ENCODE data around the gene FAM117A.
A peak's percentile ranks its signal among the peaks of the same experiment; 100 is the strongest.

The FAM117A gene

GRCh38 chr17:49707246-49707607 is 56.7 kb downstream of the FAM117A start:
- peaks cover 25% of the 10 kb centered on the region for H3K79me2 ChIP-seq (ENCODE audit: insufficient read depth, low read length)
- TF ChIP-seq CTCF (IDR thresholded peaks at IDR 0.05; ENCODE audit: borderline replicate concordance, extremely low read depth, low read length, poor library complexity, severe bottlenecking) (peak; percentile 45), EZH2 (IDR thresholded peaks at IDR 0.05; ENCODE audit: borderline replicate concordance, low read depth, low read length, severe bottlenecking) (no peak)
- H3K27me3 ChIP-seq (ENCODE audit: insufficient read depth, low read length, poor library complexity) = no peaks in the 10 kb centered on the region
- no peak for ATAC-seq (ENCODE audit: insufficient read depth, low read depth)
- no peaks in the 10 kb centered on the region for H3K9me3 ChIP-seq (ENCODE audit: insufficient read depth, low read length, severe bottlenecking)
- H2AFZ ChIP-seq (ENCODE audit: low read depth, low read length) = peak overlapping the region; percentile 82
- peak overlapping the region; percentile 89 for H3K4me2 ChIP-seq (ENCODE audit: insufficient read depth, low read length)
- H4K20me1 ChIP-seq (ENCODE audit: insufficient read depth, low read length) = no peaks in the 10 kb centered on the region
- H3K4me3 ChIP-seq (ENCODE audit: low read depth in 1 of 2, low read length in 2 of 2) = peak overlapping the region; percentile 69 to 84
- peaks cover 38% of the 10 kb centered on the region for H3K4me1 ChIP-seq (ENCODE audit: insufficient read depth, low read length)
- peak overlapping the region; percentile 74 for H3K9ac ChIP-seq (ENCODE audit: low read depth, low read length)
- DNase-seq = peak; percentile 40
- peaks cover 46% of the 10 kb centered on the region for H3K36me3 ChIP-seq (ENCODE audit: insufficient read depth, low read length)
- peak overlapping the region; percentile 89 for H3K27ac ChIP-seq (ENCODE audit: low read length)

- no peaks in the 10 kb centered on the region for H4K20me1 ChIP-seq (ENCODE audit: insufficient read depth, low read length)
- H3K27me3 ChIP-seq (ENCODE audit: insufficient read depth, low read length, poor library complexity) = no peaks in the 10 kb centered on the region
- no peak overlapping the region for H3K9ac ChIP-seq (ENCODE audit: low read depth, low read length)
- no peak for TF ChIP-seq EZH2 (IDR thresholded peaks at IDR 0.05; ENCODE audit: borderline replicate concordance, low read depth, low read length, severe bottlenecking)
- TF ChIP-seq CTCF (IDR thresholded peaks at IDR 0.05; ENCODE audit: borderline replicate concordance, extremely low read depth, low read length, poor library complexity, severe bottlenecking) = no peak
- no peak for DNase-seq
- H3K36me3 ChIP-seq (ENCODE audit: insufficient read depth, low read length) = peaks cover 58% of the 10 kb centered on the region
- peaks cover 25% of the 10 kb centered on the region for H3K79me2 ChIP-seq (ENCODE audit: insufficient read depth, low read length)
- H3K27ac ChIP-seq (ENCODE audit: low read length) = no peak overlapping the region
- H3K4me2 ChIP-seq (ENCODE audit: insufficient read depth, low read length) = peak overlapping the region; percentile 37; the same call in 1 of the 2 replicates
- H3K4me3 ChIP-seq (ENCODE audit: low read depth in 1 of 2, low read length in 2 of 2) = no peak overlapping the region
- peaks cover 38% of the 10 kb centered on the region for H3K4me1 ChIP-seq (ENCODE audit: insufficient read depth, low read length)
- ATAC-seq (ENCODE audit: insufficient read depth, low read depth) = no peak
- H2AFZ ChIP-seq (ENCODE audit: low read depth, low read length) = no peak overlapping the region
- no peaks in the 10 kb centered on the region for H3K9me3 ChIP-seq (ENCODE audit: insufficient read depth, low read length, severe bottlenecking)
These were observed 58.7 kb downstream of the FAM117A start for GRCh38 chr17:49705254-49705653.

GRCh38 chr17:49703557-49704277 is 60.2 kb downstream of the FAM117A start:
- ATAC-seq (ENCODE audit: insufficient read depth, low read depth) (no peak), DNase-seq (peak; percentile 24)
- Histone ChIP-seq H3K4me2 (ENCODE audit: insufficient read depth, low read length) (no peak overlapping the region), H3K4me3 (ENCODE audit: low read depth in 1 of 2, low read length in 2 of 2) (no peak overlapping the region), H3K4me1 (ENCODE audit: insufficient read depth, low read length) (peaks cover 27% of the 10 kb centered on the region), H3K27ac (ENCODE audit: low read length) (no peak overlapping the region), H4K20me1 (ENCODE audit: insufficient read depth, low read length) (no peaks in the 10 kb centered on the region), H3K27me3 (ENCODE audit: insufficient read depth, low read length, poor library complexity) (no peaks in the 10 kb centered on the region), H2AFZ (ENCODE audit: low read depth, low read length) (no peak overlapping the region), H3K36me3 (ENCODE audit: insufficient read depth, low read length) (peaks cover 61% of the 10 kb centered on the region), H3K79me2 (ENCODE audit: insufficient read depth, low read length) (peaks cover 25% of the 10 kb centered on the region), H3K9me3 (ENCODE audit: insufficient read depth, low read length, severe bottlenecking) (no peaks in the 10 kb centered on the region), H3K9ac (ENCODE audit: low read depth, low read length) (no peak overlapping the region)
- TF ChIP-seq CTCF (IDR thresholded peaks at IDR 0.05; ENCODE audit: borderline replicate concordance, extremely low read depth, low read length, poor library complexity, severe bottlenecking) = peak; percentile 65
- TF ChIP-seq EZH2 (IDR thresholded peaks at IDR 0.05; ENCODE audit: borderline replicate concordance, low read depth, low read length, severe bottlenecking) = no peak
